Activated gamma-delta T cell (primary cell): Measurements from ENCODE around the gene ECM1.

Experiments
- DNase-seq: peaks from one replicate; lab custom pipeline; 2025; lab: John Stamatoyannopoulos, UW

Gene ECM1

GRCh38 chr1:150512846-150513245 lies 4.9 kb downstream of the ECM1 start:
- no peak for DNase-seq

- no peak for DNase-seq
These were observed 5.5 kb downstream of the ECM1 start for GRCh38 chr1:150513351-150513791.

DNA sequence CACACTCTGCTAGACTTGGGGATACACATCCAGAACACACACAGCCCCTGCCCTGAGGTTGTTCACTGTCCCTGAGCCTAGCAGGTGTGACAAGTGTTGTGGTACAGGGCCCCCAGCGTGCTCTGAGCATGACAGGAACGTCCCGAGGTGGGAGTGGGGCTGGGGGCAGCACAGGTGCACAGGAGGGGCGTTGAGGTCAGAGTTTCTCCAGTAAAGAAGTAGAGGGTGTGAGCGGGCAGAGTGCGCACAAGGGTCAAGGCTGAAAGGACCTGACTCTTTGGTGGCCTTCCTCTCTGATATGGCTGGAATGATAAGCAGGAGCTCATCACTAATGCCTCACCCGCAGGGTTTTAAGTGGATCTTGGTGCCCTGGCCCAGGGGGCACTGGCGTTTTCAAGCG lies 6.4 kb downstream of the ECM1 start:
- DNase-seq, result no peak

DNA sequence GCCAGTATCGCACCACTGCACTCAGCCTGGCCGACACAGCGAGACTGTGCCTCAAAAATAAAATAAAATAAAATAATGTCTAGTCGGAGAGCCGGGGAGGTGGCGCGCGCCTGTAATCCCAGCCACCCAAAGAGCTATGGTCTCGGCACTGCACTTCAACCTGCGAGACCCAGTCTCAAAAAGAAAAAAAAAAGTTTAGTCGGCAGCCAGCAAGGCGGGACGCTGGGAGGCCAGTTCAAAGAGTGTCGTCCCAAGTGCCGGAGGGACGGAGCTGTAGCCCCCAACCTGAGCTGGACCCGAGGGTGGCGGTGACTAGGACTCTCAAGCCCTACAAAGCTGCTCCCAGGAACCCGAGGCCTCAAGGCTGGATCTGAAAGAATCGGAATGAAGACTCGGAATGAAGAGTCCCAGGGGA lies 7.0 kb downstream of the ECM1 start:
- no peak for DNase-seq

GRCh38 chr1:150515328-150516049 lies 7.6 kb downstream of the ECM1 start, which contains the start of gene FALEC:
Gene FALEC, plus strand, starts transcription at chr1:150515752.
- DNase-seq, result peak; percentile 88

- DNase-seq, result no peak
These were observed 8.2 kb downstream of the ECM1 start for GRCh38 chr1:150516050-150516591.

GRCh38 chr1:150516616-150517015 lies 8.7 kb downstream of the ECM1 start:
- DNase-seq, result no peak

GRCh38 chr1:150521196-150521968 lies 13.5 kb downstream of the ECM1 start:
- no peak for DNase-seq

- no peak for DNase-seq
These were observed 17.4 kb downstream of the ECM1 start for GRCh38 chr1:150525348-150525747.

DNA sequence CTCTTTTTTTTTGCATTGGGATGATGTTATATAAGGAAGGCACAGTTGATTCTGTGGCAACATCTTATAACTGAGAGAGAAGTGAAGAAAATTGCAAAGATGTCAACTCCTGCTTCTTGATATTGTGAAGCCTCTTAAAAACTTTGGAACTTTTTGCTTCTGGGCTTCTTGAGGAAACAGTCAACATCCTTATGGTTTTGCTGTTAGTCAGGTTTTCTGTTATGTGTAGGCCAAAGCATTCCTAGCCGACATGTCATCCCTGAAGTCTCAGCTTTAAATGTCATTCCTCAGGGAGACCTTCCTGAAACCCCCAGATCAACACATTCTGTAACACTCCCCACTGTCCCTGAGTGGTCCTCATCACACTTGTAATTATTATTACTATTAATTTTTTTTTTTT lies 20.3 kb downstream of the ECM1 start:
- no peak for DNase-seq

- no peak for DNase-seq
These were observed 21.1 kb downstream of the ECM1 start for GRCh38 chr1:150529017-150529416.

DNA sequence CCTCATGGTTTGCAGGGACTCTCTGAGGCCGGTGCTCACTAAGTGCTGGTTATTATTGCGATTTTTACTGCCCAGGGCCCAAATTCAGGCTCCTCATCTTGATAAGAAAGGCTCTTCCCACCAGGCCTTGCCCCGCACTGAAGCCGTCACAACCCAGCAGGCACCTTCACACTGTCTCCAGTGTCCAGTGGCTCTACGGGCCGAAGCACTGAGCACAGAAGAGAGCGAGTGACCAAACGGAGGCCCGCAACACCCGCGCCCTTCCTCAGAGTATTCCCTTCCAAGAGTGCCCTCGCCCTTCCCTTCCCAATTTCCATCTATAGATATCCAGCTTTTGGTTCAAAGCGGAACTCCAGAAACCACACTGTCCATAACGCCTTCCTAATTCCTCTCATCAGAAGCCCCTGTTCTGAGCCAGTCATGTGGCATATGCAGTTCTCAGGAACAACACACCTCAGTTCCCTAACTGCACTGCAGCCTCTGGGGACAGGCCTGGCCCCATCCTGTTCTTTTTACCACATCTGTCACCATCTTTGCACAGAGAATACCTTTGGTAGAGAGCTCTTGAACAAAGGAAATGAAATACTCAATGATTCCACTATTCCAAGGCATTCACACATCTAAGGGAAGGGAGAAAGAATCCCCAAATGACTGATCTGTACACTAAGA lies 22.7 kb downstream of the ECM1 start:
- DNase-seq, result no peak

- no peak for DNase-seq
These were observed 25.0 kb downstream of the ECM1 start for GRCh38 chr1:150532860-150533259.

- no peak for DNase-seq
These were observed 26.1 kb downstream of the ECM1 start for GRCh38 chr1:150534002-150534401.

- DNase-seq, result no peak
These were observed 27.8 kb downstream of the ECM1 start for GRCh38 chr1:150535511-150536287.

- no peak for DNase-seq
These were observed 29.2 kb downstream of the ECM1 start for GRCh38 chr1:150536836-150537731.

DNA sequence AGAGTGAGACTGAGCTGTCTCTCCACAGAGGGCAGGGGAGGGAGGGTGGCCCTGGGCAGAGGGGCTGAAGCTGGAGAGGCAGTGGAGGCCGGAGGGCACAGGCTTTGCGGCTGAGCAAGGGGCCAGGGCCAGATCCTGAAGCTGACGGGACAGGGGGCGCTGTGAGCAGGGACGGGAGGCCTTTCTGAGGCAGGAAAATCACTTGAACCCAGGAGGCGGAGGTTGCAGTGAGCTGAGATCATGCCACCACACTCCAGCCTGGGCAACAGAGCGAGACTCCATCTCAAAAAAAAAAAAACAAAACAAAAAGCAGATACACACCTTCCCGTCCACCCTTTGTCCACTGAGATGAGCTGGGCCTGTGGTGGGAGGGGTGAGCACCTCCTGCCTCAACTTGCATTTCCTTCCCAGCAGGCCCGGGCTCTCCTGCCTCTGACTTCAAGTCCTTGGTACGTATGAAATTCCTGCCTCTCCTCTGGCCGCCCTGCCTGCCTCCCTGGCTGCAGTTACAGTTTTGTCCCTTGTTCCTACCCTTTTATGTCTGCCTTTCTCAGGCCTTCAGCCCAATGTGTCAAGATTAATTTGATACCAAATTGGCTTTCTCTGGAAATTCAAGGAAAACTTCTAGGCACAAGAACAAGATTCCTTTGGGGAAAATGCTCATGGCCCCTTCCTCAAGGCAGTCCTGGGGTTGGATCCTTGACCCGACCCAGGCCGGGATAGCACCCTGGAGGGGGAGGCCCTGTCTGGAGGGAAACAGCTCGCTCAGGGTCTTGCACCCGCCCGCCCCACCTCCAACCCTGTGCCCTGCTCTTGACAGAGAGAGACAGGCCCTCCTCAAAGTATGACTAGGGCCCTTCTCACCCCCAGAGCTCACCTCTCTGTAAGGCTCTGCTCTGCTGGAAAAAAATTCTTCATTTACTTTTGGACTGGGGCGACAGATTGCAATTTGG lies 30.1 kb downstream of the ECM1 start:
- no peak for DNase-seq

GRCh38 chr1:150543500-150544143 lies 35.7 kb downstream of the ECM1 start:
- DNase-seq, result no peak

DNA sequence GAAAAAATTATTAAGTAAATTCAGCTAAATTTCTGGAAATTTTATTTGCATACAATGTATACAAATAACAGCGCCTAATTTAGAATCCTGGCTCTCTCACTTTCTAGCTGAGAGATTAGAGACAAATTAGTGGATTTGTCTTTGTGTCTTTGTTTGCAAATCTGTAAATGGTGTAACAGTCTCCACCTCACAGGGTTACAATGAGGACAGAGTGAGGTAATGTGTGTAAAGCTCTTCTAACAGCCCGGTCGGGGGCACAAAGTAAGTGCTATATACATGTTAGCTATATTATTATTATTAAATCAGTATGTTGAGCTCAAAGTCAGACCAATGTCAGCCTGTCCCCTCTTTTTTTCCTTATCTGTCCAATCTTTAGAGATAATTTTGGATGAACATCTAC lies 36.3 kb downstream of the ECM1 start:
- no peak for DNase-seq
